Keratinocyte (primary cell): Measurements from ENCODE around the gene VPS13D.

Experiments
- EZH2 ChIP-seq: IDR thresholded peaks from one replicate; pipeline ENCODE4 v1.6.1; 2012; ENCODE audit warnings: inconsistent platforms, mild to moderate bottlenecking, low read length, moderate library complexity
- TF ChIP-seq, protein P1 (sequence below), 3 experiments: IDR thresholded peaks in 1 of 3; conservative IDR thresholded peaks in 1 of 3; optimal IDR thresholded peaks in 1 of 3; 2 replicates in 2 of 3; 3 replicates in 1 of 3; pipeline versions ENCODE3 to v1.5.1; 2011; ENCODE audit warnings: low read length in 3 of 3, mild to moderate bottlenecking in 3 of 3, moderate library complexity in 2 of 3, control low read depth in 1 of 3, inconsistent platforms in 1 of 3; ENCODE audit not compliant: insufficient read depth in 2 of 3; ENCODE audit errors: extremely low read depth in 1 of 3

DNA sequence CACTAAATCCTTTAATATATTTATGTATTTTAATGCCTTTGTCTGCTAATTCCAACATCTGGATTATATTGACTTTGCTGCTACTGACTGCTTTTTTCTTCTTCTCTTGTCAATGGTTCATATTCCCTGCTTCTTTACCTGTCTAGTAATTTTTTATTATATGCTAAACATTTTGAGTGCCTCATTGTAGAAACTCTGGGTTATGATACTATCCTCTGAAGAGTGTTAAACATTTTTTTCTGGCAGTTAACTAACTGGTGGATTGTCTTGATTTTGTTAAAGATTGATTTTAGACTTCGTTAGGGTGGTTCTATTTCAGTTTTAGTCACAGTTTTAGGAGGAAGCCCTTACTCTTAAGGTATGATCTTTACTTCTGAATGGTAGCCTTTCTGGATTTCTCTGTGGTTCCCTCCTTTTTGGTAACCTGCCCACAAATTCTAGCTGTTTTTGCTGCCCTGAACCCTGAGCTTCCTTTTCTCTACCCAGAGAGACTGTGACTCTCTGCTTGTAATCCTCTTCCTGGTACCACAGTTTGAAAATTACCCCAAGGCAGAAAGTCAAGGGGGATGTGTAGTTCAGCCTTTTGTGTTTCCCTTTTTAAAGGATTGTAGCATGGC, 306.3 kb downstream of the VPS13D start:
- TF ChIP-seq, protein P1, sequence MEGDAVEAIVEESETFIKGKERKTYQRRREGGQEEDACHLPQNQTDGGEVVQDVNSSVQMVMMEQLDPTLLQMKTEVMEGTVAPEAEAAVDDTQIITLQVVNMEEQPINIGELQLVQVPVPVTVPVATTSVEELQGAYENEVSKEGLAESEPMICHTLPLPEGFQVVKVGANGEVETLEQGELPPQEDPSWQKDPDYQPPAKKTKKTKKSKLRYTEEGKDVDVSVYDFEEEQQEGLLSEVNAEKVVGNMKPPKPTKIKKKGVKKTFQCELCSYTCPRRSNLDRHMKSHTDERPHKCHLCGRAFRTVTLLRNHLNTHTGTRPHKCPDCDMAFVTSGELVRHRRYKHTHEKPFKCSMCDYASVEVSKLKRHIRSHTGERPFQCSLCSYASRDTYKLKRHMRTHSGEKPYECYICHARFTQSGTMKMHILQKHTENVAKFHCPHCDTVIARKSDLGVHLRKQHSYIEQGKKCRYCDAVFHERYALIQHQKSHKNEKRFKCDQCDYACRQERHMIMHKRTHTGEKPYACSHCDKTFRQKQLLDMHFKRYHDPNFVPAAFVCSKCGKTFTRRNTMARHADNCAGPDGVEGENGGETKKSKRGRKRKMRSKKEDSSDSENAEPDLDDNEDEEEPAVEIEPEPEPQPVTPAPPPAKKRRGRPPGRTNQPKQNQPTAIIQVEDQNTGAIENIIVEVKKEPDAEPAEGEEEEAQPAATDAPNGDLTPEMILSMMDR (optimal IDR thresholded peaks at IDR 0.05 in 1 of 3, IDR thresholded peaks at IDR 0.05 in 1 of 3, conservative IDR thresholded peaks at IDR 0.05 in 1 of 3; ENCODE audit: extremely low read depth in 1 of 3, insufficient read depth in 2 of 3, low read length in 3 of 3) = no peak
- TF ChIP-seq EZH2 = no peak
